Muscle of leg (tissue), 11 donors: ENCODE data around the gene NEU4. TPM values are rescaled to one million over a fixed set of nuclear protein-coding genes. Genes with fewer than 3 reads are reported as not detected.
"Not testable (repeated sequence)": the region's sequence is repeated elsewhere in the genome, so short reads cannot be mapped to it uniquely, and the experiment has no call there.

Source experiments
- DNase-seq: peaks from one replicate; pipeline ENCODE4 v3.0.0; 2013
- H3K27ac ChIP-seq: one replicate; pipeline ENCODE4 v1.5.1; 2013; ENCODE audit warnings: mild to moderate bottlenecking, low read length, control low read depth
- H3K27me3 ChIP-seq: one replicate; pipeline ENCODE4 v1.6.1; 2013; ENCODE audit warnings: low read length; ENCODE audit not compliant: control insufficient read depth, insufficient read depth
- H3K36me3 ChIP-seq: one replicate; pipeline ENCODE4 v1.6.1; 2013; ENCODE audit warnings: low read length; ENCODE audit not compliant: control insufficient read depth, insufficient read depth
- H3K4me1 ChIP-seq: one replicate; pipeline ENCODE4 v1.6.1; 2013; ENCODE audit warnings: low read length; ENCODE audit not compliant: control insufficient read depth, insufficient read depth
- H3K4me3 ChIP-seq: one replicate; pipeline ENCODE4 v1.5.1; 2013; ENCODE audit warnings: low read length, control low read depth
- H3K9me3 ChIP-seq: replicated peaks from 2 replicates; pipeline ENCODE4 v1.6.1; 2013; ENCODE audit warnings: low read depth, low read length; ENCODE audit not compliant: control insufficient read depth
- WGBS: methylation state at CpG from one replicate; pipeline ENCODE4 v1.1.5; 2013; ENCODE audit warnings: missing lambda C conversion rate; ENCODE audit not compliant: insufficient coverage; 5-methylcytosine and 5-hydroxymethylcytosine counted together
- polyA plus RNA-seq, 8 donors: library from polyadenylated mRNA; unstranded; fragments of 120-200 nt; gene quantifications; one replicate each; pipeline versions ENCODE4 v1.2.1 to v1.2.3, GENCODE V29; 2013; ENCODE audit warnings: inconsistent platforms in 1 of 8, low replicate concordance in 1 of 8; ENCODE audit not compliant: insufficient read length in 8 of 8, insufficient read depth in 1 of 8
- total RNA-seq: library from RNA; stranded (reverse); fragments of 120-200 nt; gene quantifications from one replicate; pipeline ENCODE4 v1.2.4, GENCODE V29; 2013

The NEU4 gene
- total and polyA plus RNA-seq, 9 donors, result 4.6 to 10.1 (median 6.7) TPM

DNA sequence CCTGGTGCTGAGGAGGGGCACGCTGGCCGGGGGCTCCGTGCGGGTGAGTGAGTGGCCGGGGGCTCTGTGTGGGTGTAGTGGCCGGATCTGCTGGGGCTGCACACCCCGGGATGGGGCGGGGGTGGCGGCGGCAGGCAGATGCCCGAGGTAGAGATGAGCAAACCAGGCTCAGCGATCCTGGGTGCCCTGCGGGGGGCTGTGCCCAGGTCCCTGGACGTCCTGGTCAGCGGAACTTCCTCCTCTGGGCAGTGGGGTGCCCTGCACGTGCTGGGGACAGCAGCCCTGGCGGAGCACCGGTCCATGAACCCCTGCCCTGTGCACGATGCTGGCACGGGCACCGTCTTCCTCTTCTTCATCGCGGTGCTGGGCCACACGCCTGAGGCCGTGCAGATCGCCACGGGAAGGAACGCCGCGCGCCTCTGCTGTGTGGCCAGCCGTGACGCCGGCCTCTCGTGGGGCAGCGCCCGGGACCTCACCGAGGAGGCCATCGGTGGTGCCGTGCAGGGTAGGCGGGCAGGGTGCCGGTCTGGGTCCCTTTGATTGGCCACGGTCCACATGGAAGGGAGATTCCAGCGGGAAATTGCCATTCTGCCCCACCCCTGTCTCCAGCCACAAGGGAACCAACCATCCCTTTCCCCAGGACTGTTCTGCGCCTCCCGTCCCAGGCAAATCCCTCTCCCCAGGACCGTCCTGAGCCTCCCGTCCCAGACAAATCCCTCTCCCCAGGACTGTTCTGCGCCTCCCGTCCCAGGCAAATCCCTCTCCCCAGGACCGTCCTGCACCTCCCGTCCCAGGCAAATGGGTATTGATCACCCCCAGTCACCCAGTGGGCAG, 5.9 kb downstream of the NEU4 start:
- Histone ChIP-seq H3K4me3 (no peak overlapping the region), H3K27me3 (no peaks in the 10 kb centered on the region), H3K9me3 (no peaks in the 10 kb centered on the region), H3K36me3 (no peaks in the 10 kb centered on the region), H3K4me1 (peaks cover 46% of the 10 kb centered on the region), H3K27ac (no peak overlapping the region)
- WGBS, result 79% methylated on average over 51 of the region's 52 CpGs
- no peak for DNase-seq

GRCh38 chr2:241815477-241816430, 6.8 kb downstream of the NEU4 start:
- 78% methylated on average over 42 of the region's 48 CpGs for WGBS
- no peak for DNase-seq
- Histone ChIP-seq H3K27me3 (no peaks in the 10 kb centered on the region), H3K36me3 (no peaks in the 10 kb centered on the region), H3K9me3 (no peaks in the 10 kb centered on the region), H3K4me3 (no peak overlapping the region), H3K27ac (no peak overlapping the region), H3K4me1 (peaks cover 38% of the 10 kb centered on the region)

DNA sequence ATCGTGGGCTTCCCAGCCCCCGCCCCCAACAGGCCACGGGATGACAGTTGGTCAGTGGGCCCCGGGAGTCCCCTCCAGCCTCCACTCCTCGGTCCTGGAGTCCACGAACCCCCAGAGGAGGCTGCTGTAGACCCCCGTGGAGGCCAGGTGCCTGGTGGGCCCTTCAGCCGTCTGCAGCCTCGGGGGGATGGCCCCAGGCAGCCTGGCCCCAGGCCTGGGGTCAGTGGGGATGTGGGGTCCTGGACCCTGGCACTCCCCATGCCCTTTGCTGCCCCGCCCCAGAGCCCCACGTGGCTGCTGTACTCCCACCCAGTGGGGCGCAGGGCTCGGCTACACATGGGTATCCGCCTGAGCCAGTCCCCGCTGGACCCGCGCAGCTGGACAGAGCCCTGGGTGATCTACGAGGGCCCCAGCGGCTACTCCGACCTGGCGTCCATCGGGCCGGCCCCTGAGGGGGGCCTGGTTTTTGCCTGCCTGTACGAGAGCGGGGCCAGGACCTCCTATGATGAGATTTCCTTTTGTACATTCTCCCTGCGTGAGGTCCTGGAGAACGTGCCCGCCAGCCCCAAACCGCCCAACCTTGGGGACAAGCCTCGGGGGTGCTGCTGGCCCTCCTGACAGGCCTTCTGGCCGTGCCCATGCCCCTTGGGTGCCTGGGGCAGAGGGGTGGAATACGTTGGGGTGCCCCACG, 7.6 kb downstream of the NEU4 start:
- H3K4me1 ChIP-seq, result peaks cover 32% of the 10 kb centered on the region
- H3K4me3 ChIP-seq, result no peak overlapping the region
- no peaks in the 10 kb centered on the region for H3K36me3 ChIP-seq
- H3K9me3 ChIP-seq, result no peaks in the 10 kb centered on the region
- DNase-seq, result no peak
- 49% methylated on average over 21 of the region's 33 CpGs for WGBS
- no peaks in the 10 kb centered on the region for H3K27me3 ChIP-seq
- no peak overlapping the region for H3K27ac ChIP-seq

DNA sequence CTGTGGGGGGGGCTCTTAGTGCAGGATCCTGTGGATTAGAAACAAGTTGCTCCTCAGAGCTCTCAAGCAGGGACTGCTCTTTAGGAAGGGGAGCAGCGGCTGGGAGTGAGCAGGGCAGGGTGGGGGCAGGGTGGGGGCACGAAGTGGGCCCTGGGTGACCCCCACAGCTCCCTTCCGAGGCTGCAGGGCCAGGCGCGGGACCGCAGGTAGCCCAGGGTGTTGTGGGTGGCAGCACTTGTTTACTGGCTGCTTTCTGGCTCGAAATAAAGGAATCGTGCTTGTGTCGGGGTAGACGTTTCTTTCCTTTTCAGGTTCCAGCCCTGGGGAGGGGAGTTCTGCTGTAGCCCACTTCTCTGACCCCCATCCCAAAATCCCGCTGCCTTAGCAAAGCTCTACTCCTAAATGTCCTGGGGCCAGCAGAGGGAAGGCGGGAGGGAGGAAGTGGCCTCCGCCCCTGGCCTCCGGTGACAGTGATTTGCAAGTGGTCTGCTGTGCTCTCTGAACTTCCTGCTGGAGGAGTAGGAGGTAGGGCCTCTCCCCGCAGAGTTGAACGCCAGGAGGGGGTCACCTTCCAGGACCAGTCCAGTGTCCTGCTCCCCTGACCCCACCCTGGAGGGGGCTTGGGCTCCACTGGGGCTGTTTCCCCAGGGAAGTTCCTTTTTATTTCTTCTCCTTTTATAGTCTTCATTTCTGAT, 8.3 kb downstream of the NEU4 start:
- Histone ChIP-seq H3K27ac (no peak overlapping the region), H3K4me1 (peaks cover 27% of the 10 kb centered on the region), H3K4me3 (no peak overlapping the region), H3K9me3 (no peaks in the 10 kb centered on the region), H3K36me3 (no peaks in the 10 kb centered on the region), H3K27me3 (no peaks in the 10 kb centered on the region)
- WGBS, result 43% methylated on average over 11 of the region's 16 CpGs
- no peak for DNase-seq

DNA sequence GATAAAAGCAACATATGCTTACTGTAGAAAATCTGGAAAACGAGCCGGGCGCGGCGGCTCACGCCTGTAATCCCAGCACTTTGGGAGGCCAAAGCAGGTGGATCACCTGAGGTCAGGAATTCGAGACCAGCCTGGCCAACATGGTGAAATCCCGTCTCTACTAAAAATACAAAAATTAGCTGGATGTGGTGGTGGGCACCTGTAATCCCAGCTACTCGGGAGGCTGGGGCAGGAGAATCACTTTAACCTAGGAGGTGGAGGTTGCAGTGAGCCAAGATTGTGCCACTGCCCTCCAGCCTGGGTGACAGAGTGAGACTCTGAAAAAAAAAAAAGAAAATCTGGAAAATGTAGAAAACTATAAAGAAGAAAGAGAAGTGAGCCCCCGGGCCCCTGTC, 8.8 kb downstream of the NEU4 start:
- 70% methylated on average over 3 of the region's 10 CpGs for WGBS
- not testable (repeated sequence) for H3K9me3 ChIP-seq, DNase-seq, H3K4me3 ChIP-seq, H3K36me3 ChIP-seq, H3K27ac ChIP-seq, H3K27me3 ChIP-seq
- H3K4me1 ChIP-seq, result peaks cover 22% of the 10 kb centered on the region

GRCh38 chr2:241818229-241818942, 9.4 kb downstream of the NEU4 start:
- Histone ChIP-seq H3K27ac (no peak overlapping the region), H3K4me3 (no peak overlapping the region), H3K27me3 (no peaks in the 10 kb centered on the region), H3K4me1 (peaks cover 16% of the 10 kb centered on the region), H3K36me3 (no peaks in the 10 kb centered on the region), H3K9me3 (no peaks in the 10 kb centered on the region)
- DNase-seq, result no peak
- WGBS, result 77% methylated on average over 20 of the region's 25 CpGs

DNA sequence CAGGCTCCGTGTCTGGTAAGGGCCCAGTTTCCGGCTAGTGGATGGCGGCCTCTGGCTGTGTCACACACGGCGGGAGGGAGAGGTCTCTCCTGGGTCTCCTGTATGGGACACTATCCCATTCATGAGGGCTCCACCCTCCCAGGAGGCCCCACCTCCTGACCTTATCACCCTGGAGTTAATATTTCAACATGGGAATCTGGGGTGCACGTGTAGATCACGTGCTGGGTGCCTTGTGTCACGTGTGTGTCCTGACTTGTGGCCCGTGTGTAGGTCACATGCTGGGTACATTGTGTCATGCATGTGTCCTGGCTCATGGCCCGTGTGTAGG, 9.9 kb downstream of the NEU4 start:
- H3K4me1 ChIP-seq, result peaks cover 13% of the 10 kb centered on the region
- no peaks in the 10 kb centered on the region for H3K27me3 ChIP-seq
- H3K36me3 ChIP-seq, result no peaks in the 10 kb centered on the region
- DNase-seq, result no peak
- no peaks in the 10 kb centered on the region for H3K9me3 ChIP-seq
- WGBS, result 73% methylated on average over 2 of the region's 10 CpGs
- no peak overlapping the region for H3K4me3 ChIP-seq
- no peak overlapping the region for H3K27ac ChIP-seq

DNA sequence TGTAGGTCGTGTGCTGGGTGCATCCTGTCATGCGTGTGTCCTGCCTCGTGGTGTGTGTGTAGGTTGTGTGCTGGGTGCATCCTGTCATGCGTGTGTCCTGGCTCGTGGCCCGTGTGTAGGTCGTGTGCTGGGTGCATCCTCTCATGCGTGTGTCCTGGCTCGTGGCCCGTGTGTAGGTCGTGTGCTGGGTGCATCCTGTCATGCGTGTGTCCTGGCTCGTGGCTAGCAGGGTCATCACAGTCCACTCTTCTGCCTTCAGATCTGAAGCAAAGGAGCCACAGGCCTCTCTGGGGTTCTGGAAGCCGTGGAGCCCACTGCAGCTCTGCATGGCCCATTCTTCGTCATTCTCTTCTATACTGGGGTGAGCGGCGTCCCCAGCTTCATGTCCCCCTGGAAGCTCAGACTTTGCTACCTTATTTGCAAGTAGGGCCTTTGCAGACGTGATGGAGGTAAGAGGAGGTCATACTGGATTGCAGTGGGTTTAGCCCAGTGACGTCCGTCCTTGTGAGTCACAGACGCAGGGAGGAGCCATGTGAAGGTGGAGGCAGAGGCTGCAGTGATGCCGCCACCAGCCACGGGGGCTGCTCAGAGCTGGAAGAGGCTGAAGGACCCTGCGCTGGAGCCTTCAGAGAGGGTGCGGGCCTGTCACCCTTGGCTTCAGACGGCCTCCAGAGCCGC, 11.1 kb downstream of the NEU4 start:
- H3K9me3 ChIP-seq, H3K36me3 ChIP-seq, H3K27me3 ChIP-seq, H3K4me3 ChIP-seq, DNase-seq, H3K27ac ChIP-seq: not testable (repeated sequence)
- WGBS, result 79% methylated on average over 23 of the region's 27 CpGs
- peaks cover 12% of the 10 kb centered on the region for H3K4me1 ChIP-seq
